Hematopoietic multipotent progenitor cell (in vitro differentiated cells): ENCODE data around the gene TUBA3E. TPM values are rescaled to one million over a fixed set of nuclear protein-coding genes. Genes with fewer than 3 reads are reported as not detected.
"Not testable (repeated sequence)": the region's sequence is repeated elsewhere in the genome, so short reads cannot be mapped to it uniquely, and the experiment has no call there.

ENCODE experiments used
- DNase-seq, 3 donors: peaks; one replicate each; pipeline ENCODE4 v3.0.0-alpha.2; 2011 to 2015; ENCODE audit warnings: low read depth in 2 of 3, low spot score in 2 of 3
- total RNA-seq: library from RNA; depleted of rRNA; stranded (reverse); fragments of >200 nt; gene quantifications from one replicate; pipeline ENCODE4 v1.2.3, GENCODE V29; 2012

Gene TUBA3E
- total RNA-seq, 1 donor, result not detected

- no peak for DNase-seq
Measured at GRCh38 chr2:130150181-130151144, 47.8 kb downstream of the TUBA3E start.

- not testable (repeated sequence) for DNase-seq
Measured at GRCh38 chr2:130148515-130148914, 49.7 kb downstream of the TUBA3E start.

GRCh38 chr2:130145006-130145414 is 53.2 kb downstream of the TUBA3E start, which contains the start of gene CCDC74B:
Gene CCDC74B, minus strand, starts transcription at chr2:130145112. Its CDS starts 116 bp downstream, at chr2:130144996.
- DNase-seq, result not testable (repeated sequence)

- DNase-seq, result not testable (repeated sequence)
Measured at GRCh38 chr2:130143266-130144039, 54.8 kb downstream of the TUBA3E start.

- DNase-seq, result not testable (repeated sequence)
Measured at GRCh38 chr2:130142396-130143265, 55.6 kb downstream of the TUBA3E start.

Other genes with a start within 250 kb of the TUBA3E start
- under 0.01 TPM for gene RAB6C, start 218.8 kb downstream of the TUBA3E start, total RNA-seq
- gene POTEF, start 69.2 kb downstream of the TUBA3E start, total RNA-seq, result under 0.01 TPM
- not detected for gene CCDC74B, start 53.3 kb downstream of the TUBA3E start, total RNA-seq
- 31.0 TPM for gene SMPD4, start 16.8 kb downstream of the TUBA3E start, total RNA-seq
- 247 TPM for gene MZT2B, start 16.2 kb downstream of the TUBA3E start, total RNA-seq
- gene IMP4, start 144.5 kb upstream of the TUBA3E start, total RNA-seq, result 208 TPM
- gene PTPN18, start 157.6 kb upstream of the TUBA3E start, total RNA-seq, result 56.0 TPM